Kidney epithelial cell (primary cell): ENCODE data around the gene RIC8B. TPM values are rescaled to one million over a fixed set of nuclear protein-coding genes. Genes with fewer than 3 reads are reported as not detected.

ENCODE experiments used
- DNase-seq: peaks from one replicate; pipeline ENCODE4 v3.0.0-alpha.2; 2010; ENCODE audit warnings: low read depth
- H3K27me3 ChIP-seq: 2 replicates; pipeline ENCODE4 v1.6.0; 2011; ENCODE audit warnings: low read length; ENCODE audit not compliant: control insufficient read depth, insufficient read depth
- H3K36me3 ChIP-seq: 2 replicates; pipeline ENCODE4 v1.5.1; 2011; ENCODE audit warnings: low read length; ENCODE audit not compliant: control insufficient read depth, insufficient read depth
- H3K4me3 ChIP-seq: 2 replicates; pipeline ENCODE4 v1.5.1; 2011; ENCODE audit warnings: low read depth, mild to moderate bottlenecking, control low read depth, low read length
- total RNA-seq: library from RNA; depleted of rRNA; stranded (reverse); fragments of >200 nt; gene quantifications from 2 replicates; pipeline ENCODE4 v1.2.3, GENCODE V29; 2015
- TF ChIP-seq, protein P1 (sequence below): IDR thresholded peaks from 2 replicates; pipeline ENCODE4 v1.5.1; 2011; ENCODE audit warnings: mild to moderate bottlenecking, moderate library complexity, low read length, control low read depth, inconsistent platforms; ENCODE audit not compliant: insufficient read depth, poor library complexity, severe bottlenecking

RIC8B gene
- total RNA-seq, 1 donor from 2014 or later = 8.4 TPM

DNA sequence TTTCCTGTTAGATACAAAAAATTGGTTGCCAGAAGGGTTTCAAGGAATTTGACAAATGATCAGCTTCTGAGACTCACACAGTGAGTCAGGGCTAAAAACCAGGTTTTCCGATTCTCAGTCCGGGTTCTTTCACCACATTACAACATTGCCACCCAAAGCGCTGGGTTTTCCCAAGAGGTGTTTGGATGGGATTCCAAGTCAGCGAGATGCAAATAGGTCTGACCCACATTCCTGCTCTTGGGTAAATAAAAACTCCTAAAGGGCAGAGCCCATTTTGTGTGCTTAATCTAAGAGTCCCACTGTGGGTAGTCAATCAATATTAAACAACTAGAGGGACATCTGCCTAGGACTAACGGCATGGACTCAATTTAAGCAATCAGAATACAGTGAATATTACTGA, 5.4 kb upstream of the RIC8B start:
- no peaks in the 10 kb centered on the region for H3K36me3 ChIP-seq
- TF ChIP-seq, protein P1, sequence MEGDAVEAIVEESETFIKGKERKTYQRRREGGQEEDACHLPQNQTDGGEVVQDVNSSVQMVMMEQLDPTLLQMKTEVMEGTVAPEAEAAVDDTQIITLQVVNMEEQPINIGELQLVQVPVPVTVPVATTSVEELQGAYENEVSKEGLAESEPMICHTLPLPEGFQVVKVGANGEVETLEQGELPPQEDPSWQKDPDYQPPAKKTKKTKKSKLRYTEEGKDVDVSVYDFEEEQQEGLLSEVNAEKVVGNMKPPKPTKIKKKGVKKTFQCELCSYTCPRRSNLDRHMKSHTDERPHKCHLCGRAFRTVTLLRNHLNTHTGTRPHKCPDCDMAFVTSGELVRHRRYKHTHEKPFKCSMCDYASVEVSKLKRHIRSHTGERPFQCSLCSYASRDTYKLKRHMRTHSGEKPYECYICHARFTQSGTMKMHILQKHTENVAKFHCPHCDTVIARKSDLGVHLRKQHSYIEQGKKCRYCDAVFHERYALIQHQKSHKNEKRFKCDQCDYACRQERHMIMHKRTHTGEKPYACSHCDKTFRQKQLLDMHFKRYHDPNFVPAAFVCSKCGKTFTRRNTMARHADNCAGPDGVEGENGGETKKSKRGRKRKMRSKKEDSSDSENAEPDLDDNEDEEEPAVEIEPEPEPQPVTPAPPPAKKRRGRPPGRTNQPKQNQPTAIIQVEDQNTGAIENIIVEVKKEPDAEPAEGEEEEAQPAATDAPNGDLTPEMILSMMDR = no peak
- peak; percentile 72 for DNase-seq
- H3K4me3 ChIP-seq = no peak overlapping the region
- H3K27me3 ChIP-seq = no peaks in the 10 kb centered on the region

DNA sequence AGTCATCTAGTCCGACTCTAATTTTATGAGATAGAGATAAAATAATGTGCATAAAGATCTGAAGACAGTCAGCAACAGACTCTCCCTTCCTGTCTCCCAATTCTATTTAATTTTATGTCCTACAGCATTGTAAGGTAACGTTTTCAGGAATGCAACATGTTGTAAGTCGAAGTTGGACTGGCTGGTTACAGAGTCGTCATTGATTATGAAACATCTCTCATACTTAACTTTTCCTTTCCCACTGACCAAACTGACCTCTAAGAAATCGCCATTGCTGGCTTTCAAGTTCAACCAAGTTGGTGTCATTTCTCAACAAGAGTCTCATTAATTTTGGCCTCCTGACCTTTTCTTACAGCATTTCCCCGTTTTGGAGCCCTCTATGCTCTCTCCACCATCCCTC, 4.9 kb upstream of the RIC8B start:
- TF ChIP-seq, protein P1 = no peak
- H3K4me3 ChIP-seq = no peak overlapping the region
- no peaks in the 10 kb centered on the region for H3K36me3 ChIP-seq
- no peaks in the 10 kb centered on the region for H3K27me3 ChIP-seq
- DNase-seq = no peak

DNA sequence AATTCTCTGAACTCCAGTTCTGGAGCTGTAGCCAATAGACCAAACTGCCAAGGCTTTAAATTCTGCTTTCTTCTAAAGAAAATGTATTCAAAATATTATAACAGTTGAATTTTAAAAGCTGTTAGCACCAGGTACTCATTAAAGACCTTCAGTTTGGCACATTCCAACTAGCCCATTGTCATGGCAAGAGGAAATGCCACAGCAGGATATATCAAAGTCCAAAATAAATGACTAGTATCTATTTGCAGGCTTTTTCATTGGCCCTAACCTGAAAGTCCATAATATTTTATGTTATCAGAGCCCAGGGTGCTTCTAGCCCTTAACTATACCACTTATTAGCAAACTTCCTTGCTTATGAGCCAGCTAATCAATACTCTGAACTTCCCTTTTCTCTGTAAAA, 3.1 kb upstream of the RIC8B start:
- H3K36me3 ChIP-seq = no peaks in the 10 kb centered on the region
- no peaks in the 10 kb centered on the region for H3K27me3 ChIP-seq
- no peak overlapping the region for H3K4me3 ChIP-seq
- TF ChIP-seq, protein P1 = no peak
- no peak for DNase-seq

DNA sequence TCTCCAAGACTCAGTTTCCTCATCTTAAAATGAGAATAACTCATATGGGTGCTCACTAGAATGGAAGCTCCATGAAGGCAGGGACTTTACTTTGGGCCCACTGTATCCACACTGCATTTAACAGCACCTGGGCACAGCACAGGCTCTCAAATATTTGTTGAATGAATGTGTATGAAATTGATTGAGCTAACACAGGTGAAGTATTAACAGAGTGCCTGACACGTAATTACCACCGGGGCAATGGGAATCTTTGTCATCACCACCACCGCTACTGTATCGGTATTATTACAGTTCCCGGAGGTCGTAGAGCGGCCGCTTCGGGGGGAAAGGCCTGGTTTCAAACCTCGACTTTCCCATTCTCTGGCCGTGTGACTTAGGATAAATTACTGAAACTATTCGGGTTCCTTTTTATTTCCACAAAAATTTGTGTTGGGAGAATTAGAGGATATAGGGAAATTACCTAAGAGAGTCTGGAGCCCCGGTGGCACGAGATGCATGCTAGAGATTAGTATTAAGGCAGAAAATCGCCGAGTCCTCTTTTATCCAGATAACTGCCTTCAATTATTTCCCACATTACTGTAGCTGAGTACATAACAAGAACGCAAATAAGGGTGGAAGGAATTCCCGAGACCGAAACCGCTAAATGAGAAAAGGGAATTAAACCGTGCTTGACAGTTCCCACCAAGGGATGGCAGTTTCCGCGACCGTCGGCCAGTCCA, 1.0 kb upstream of the RIC8B start:
- TF ChIP-seq, protein P1 = no peak
- H3K36me3 ChIP-seq = no peaks in the 10 kb centered on the region
- H3K4me3 ChIP-seq = peak overlapping the region; percentile 83
- H3K27me3 ChIP-seq = no peaks in the 10 kb centered on the region
- DNase-seq = no peak

DNA sequence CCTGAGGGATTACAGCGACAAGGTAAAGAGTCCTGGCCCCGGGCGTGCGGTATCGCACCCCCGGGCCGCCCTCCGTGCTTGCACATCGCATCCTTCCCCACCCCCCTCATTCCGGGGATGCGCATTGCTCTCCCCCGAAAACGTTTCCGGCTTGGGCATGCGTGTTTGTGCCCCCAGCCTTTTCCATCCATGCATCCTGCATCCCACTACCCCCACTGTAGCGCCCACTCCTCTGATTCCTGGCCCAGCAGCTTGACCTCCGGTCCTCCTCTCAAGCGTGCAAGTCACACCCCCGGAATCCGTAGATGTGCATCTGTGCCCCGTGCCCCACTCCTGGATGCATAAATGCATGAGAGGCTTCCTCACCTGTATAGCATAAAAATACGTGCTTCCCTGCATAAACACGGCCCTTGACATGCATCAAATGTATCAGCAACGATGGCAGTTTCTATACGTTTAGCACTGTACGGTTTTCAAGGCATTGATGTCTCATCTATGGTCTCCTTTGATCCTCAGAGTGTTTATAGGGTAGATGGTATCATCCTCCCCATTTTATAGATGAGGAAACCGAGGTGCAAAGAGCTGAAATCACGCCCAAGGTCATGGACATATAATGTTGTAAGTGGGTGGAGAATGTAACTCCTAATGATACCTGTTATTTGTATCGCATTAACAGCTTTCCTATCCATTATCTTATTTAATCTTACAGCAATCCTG, 484 bp downstream of the RIC8B start:
- TF ChIP-seq, protein P1 = no peak
- Histone ChIP-seq H3K27me3 (no peaks in the 10 kb centered on the region), H3K36me3 (no peaks in the 10 kb centered on the region), H3K4me3 (peak overlapping the region; percentile 83)
- no peak for DNase-seq
